Lower lobe of right lung (tissue), 2 donors: Measurements from ENCODE around the gene TIAM1. TPM values are rescaled to one million over a fixed set of nuclear protein-coding genes. Genes with fewer than 3 reads are reported as not detected.

Source experiments
- ATAC-seq, 2 donors: fragments of 200-7000 bp; cut with Tn5 transposase; one replicate each; pipeline ENCODE4 v1.9.1; 2020 to 2022; ENCODE audit warnings: mild to moderate bottlenecking in 2 of 2, moderate library complexity in 2 of 2
- DNase-seq: peaks from one replicate; pipeline ENCODE4 v3.0.0-alpha.2; 2020
- H3K27ac ChIP-seq: fragments of 200-600 bp; one replicate; pipeline ENCODE4 v1.8.0; 2022
- H3K27me3 ChIP-seq: fragments of 200-600 bp; one replicate; pipeline ENCODE4 v1.8.0; 2022; ENCODE audit warnings: low read depth
- H3K36me3 ChIP-seq: fragments of 200-600 bp; one replicate; pipeline ENCODE4 v1.8.0; 2022; ENCODE audit warnings: mild to moderate bottlenecking
- H3K4me1 ChIP-seq: fragments of 200-600 bp; one replicate; pipeline ENCODE4 v1.8.0; 2022
- H3K4me3 ChIP-seq: fragments of 200-600 bp; one replicate; pipeline ENCODE4 v1.8.0; 2022; ENCODE audit warnings: mild to moderate bottlenecking
- H3K9me3 ChIP-seq: fragments of 200-600 bp; one replicate; pipeline ENCODE4 v1.8.0; 2022
- intact Hi-C: fragments of 100-400 bp; cut with DNase I; formaldehyde crosslinking; loops from one replicate; pipeline ENCODE4 v1.11.0; 2022
- total RNA-seq: library from RNA; stranded (reverse); fragmentation: NEBNext Ultra II Directional; extraction: Animal tissue kit (Norgen Biotek cat#: 25700); gene quantifications from one replicate; pipeline ENCODE4 v1.2.1, GENCODE V29; 2021
- TF ChIP-seq, protein P1 (sequence below): fragments of 200-600 bp; IDR thresholded peaks from one replicate; pipeline ENCODE4 v1.8.0; 2022; ENCODE audit warnings: antibody characterized with exemption, mild to moderate bottlenecking
- donor health status: DM: no; HTN: yes; CAD: no; lungs with severe emphysema.

TIAM1 gene
- total RNA-seq, 1 donor from 2014 or later: 45.5 TPM

GRCh38 chr21:31282095-31282709, 61.9 kb downstream of the TIAM1 start:
- no peaks in the 10 kb centered on the region for H3K4me1 ChIP-seq
- ATAC-seq: peak in 1 of 2 donors; percentile 29
- no peak overlapping the region for H3K4me3 ChIP-seq
- no peaks in the 10 kb centered on the region for H3K36me3 ChIP-seq
- no peaks in the 10 kb centered on the region for H3K9me3 ChIP-seq
- TF ChIP-seq, protein P1, sequence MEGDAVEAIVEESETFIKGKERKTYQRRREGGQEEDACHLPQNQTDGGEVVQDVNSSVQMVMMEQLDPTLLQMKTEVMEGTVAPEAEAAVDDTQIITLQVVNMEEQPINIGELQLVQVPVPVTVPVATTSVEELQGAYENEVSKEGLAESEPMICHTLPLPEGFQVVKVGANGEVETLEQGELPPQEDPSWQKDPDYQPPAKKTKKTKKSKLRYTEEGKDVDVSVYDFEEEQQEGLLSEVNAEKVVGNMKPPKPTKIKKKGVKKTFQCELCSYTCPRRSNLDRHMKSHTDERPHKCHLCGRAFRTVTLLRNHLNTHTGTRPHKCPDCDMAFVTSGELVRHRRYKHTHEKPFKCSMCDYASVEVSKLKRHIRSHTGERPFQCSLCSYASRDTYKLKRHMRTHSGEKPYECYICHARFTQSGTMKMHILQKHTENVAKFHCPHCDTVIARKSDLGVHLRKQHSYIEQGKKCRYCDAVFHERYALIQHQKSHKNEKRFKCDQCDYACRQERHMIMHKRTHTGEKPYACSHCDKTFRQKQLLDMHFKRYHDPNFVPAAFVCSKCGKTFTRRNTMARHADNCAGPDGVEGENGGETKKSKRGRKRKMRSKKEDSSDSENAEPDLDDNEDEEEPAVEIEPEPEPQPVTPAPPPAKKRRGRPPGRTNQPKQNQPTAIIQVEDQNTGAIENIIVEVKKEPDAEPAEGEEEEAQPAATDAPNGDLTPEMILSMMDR: no peak
- no peak overlapping the region for H3K27ac ChIP-seq
- no peaks in the 10 kb centered on the region for H3K27me3 ChIP-seq
- intact Hi-C loops: no loop called here
- no peak for DNase-seq

- Histone ChIP-seq H3K9me3 (no peaks in the 10 kb centered on the region), H3K4me3 (no peak overlapping the region), H3K4me1 (no peaks in the 10 kb centered on the region), H3K27ac (no peak overlapping the region), H3K36me3 (no peaks in the 10 kb centered on the region), H3K27me3 (no peaks in the 10 kb centered on the region)
- DNase-seq (no peak), ATAC-seq (no peak)
- intact Hi-C loops: no loop called here
- TF ChIP-seq, protein P1: no peak
Measured at GRCh38 chr21:31281561-31281960, 62.5 kb downstream of the TIAM1 start.

DNA sequence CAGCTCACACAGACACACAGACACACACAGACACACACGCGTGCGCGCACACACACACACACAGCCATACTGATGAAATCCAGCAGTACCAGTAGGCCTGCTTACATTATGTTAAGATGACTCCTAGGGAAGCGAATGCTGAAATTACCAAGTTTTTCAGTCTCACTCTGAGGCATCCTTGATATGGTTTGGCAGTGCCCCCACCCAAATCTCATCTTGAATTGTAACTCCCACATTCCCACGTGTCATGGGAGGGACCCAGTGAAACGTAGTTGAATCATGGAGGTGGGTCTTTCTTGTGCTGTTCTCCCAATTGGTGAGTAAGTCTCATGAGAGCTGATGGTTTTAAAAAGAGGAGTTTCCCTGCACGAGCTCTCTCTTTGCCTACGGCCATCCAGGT, 64.1 kb downstream of the TIAM1 start:
- H3K4me1 ChIP-seq: no peaks in the 10 kb centered on the region
- ATAC-seq (no peak), DNase-seq (no peak)
- TF ChIP-seq, protein P1: no peak
- H3K9me3 ChIP-seq: no peaks in the 10 kb centered on the region
- no peaks in the 10 kb centered on the region for H3K27me3 ChIP-seq
- intact Hi-C loops: no loop called here
- H3K36me3 ChIP-seq: no peaks in the 10 kb centered on the region
- no peak overlapping the region for H3K4me3 ChIP-seq
- H3K27ac ChIP-seq: no peak overlapping the region

GRCh38 chr21:31279214-31279613, 64.8 kb downstream of the TIAM1 start:
- no peak overlapping the region for H3K4me3 ChIP-seq
- no peaks in the 10 kb centered on the region for H3K36me3 ChIP-seq
- no peak for ATAC-seq
- no peak for DNase-seq
- no peaks in the 10 kb centered on the region for H3K9me3 ChIP-seq
- H3K27me3 ChIP-seq: no peaks in the 10 kb centered on the region
- intact Hi-C loops: no loop called here
- TF ChIP-seq, protein P1: no peak
- H3K4me1 ChIP-seq: no peaks in the 10 kb centered on the region
- no peak overlapping the region for H3K27ac ChIP-seq

DNA sequence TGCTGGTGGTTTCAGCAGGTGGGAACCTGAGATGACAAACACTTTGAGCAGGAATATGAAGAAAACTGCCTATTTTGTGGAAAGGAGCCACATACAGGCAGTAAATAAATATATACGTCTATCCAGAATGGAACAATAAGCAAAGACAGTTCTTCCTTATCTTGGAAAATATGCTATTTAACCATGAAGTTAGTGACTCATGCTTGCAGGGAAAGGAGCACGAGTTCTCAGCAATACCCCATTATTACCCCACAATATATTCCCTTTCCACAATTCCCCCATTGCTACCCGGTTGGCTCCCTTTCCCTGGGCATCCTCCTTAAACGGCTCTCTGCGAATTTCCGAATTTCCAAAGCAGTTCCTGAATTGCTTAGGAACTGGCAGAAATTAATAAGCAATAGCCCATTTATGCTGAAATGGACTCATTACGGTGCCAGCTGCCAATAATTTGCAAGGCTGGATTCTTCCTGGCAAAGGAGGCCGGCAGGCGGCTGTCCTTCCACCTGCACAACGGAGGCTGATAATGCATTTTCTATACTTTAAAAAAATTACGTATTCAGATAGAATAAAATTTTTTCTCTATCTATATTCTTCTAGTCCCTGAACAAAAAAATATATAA, 65.4 kb downstream of the TIAM1 start:
- Histone ChIP-seq H3K36me3 (no peaks in the 10 kb centered on the region), H3K4me3 (no peak overlapping the region), H3K27me3 (no peaks in the 10 kb centered on the region), H3K9me3 (no peaks in the 10 kb centered on the region), H3K4me1 (no peaks in the 10 kb centered on the region), H3K27ac (no peak overlapping the region)
- DNase-seq (no peak), ATAC-seq (no peak)
- TF ChIP-seq, protein P1: no peak
- intact Hi-C loops: no loop called here
